Umbilical cord (tissue), 2 donors: ENCODE data around the gene POLD2. TPM values are rescaled to one million over a fixed set of nuclear protein-coding genes. Genes with fewer than 3 reads are reported as not detected.

Experiments
- DNase-seq: peaks from one replicate; pipeline ENCODE4 v3.0.0-alpha.2; 2015; ENCODE audit warnings: low spot score
- total RNA-seq: library from RNA; depleted of rRNA; stranded (reverse); fragments of >200 nt; gene quantifications from one replicate; pipeline ENCODE4 v1.2.3, GENCODE V29; 2014; ENCODE audit warnings: low replicate concordance; ENCODE audit not compliant: insufficient read depth

POLD2 gene
- total RNA-seq, 1 donor from 2014 or later: 32.7 TPM

DNA sequence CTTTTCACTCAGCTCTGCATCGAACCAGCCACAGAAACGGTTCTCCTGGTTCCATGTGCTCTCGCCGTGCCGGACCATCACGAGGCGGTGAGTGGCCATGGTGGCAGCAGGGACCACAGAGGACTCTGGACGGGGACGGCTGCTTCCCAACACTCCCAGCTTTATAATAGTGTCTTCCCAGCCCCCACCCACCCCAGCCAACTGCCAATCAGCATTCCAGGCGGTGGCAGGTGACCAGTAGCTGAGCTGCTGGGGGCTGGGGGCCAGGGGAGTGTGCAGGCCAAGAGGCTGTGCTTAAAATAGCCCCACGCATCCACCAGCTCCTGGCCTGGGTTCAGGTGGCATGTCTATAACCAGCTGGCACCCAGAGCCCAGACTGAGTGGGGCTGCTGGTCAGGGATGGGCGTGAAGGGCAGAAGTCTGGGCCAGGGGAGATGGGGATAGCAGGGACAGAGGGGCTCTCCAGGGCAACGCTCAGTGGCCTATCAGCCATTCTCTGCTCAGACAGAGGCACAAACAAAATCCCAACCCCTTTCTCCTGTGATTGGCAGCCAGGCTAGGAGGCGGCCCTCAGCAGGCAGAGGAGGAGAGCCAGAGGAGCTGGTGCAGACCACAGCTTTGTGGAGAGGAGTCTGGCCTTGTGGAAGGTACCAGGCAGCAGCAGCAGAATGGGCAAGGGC is 57.8 kb downstream of the POLD2 start, which contains the start of gene PGAM2:
TSS of gene PGAM2 (minus strand) at position 137 of the 680 bp plus-strand sequence. CDS start at position 99, 38 bp downstream.
- peak; percentile 44 for DNase-seq

- DNase-seq: no peak
Observed at GRCh38 chr7:44064791-44065430, 58.4 kb downstream of the POLD2 start.

Other genes with a start within 250 kb of the POLD2 start
- gene URGCP, start 217.0 kb downstream of the POLD2 start, total RNA-seq: 25.5 TPM
- 7.7 TPM for gene UBE2D4, start 197.1 kb downstream of the POLD2 start, total RNA-seq
- gene SPDYE1, start 125.7 kb downstream of the POLD2 start, total RNA-seq: not detected
- gene DBNL, start 78.8 kb downstream of the POLD2 start, total RNA-seq: 67.7 TPM
- not detected for gene PGAM2, start 58.0 kb downstream of the POLD2 start, total RNA-seq
- gene POLM, start 41.0 kb downstream of the POLD2 start, total RNA-seq: 29.1 TPM
- gene AEBP1, start 19.2 kb downstream of the POLD2 start, total RNA-seq: 77.0 TPM
- gene MYL7, start 17.8 kb upstream of the POLD2 start, total RNA-seq: not detected
- 1.2 TPM for gene GCK, start 65.9 kb upstream of the POLD2 start, total RNA-seq
- 21.2 TPM for gene YKT6, start 77.4 kb upstream of the POLD2 start, total RNA-seq
- not detected for gene CAMK2B, start 202.0 kb upstream of the POLD2 start, total RNA-seq